Measurements from ENCODE around the gene SLC25A3. TPM values are rescaled to one million over a fixed set of nuclear protein-coding genes. Genes with fewer than 3 reads are reported as not detected.

Gene SLC25A3
- total and polyA plus RNA-seq, 2 of the 13 experiments (the other 11 are each of a cell fraction or from before 2014, with no cell fraction given): 292 to 829 TPM

- 0 out of 2 replicates have a peak, but pooled peaks have one; percentile 44 for TF ChIP-seq CBX5 (CRISPR knock-in tag; IDR thresholded peaks at IDR 0.05; ENCODE audit: borderline replicate concordance)
- peak; percentile 12 for TF ChIP-seq GATAD2A (CRISPR knock-in tag; IDR thresholded peaks at IDR 0.05)
- no peak for TF ChIP-seq ZNF343 (CRISPR knock-in tag; IDR thresholded peaks at IDR 0.05)
- 0 out of 2 replicates have a peak, but pooled peaks have one; percentile 18 for TF ChIP-seq ZNF782 (CRISPR knock-in tag; IDR thresholded peaks at IDR 0.05; ENCODE audit: borderline replicate concordance)
- TF ChIP-seq NAIF1 (CRISPR knock-in tag; IDR thresholded peaks at IDR 0.05; ENCODE audit: borderline replicate concordance): peak; percentile 74; the same call in 1 of the 2 replicates
- TF ChIP-seq FOXM1 (CRISPR knock-in tag; IDR thresholded peaks at IDR 0.05): no peak
- 0 out of 2 replicates have a peak, but pooled peaks have one; percentile 31 for TF ChIP-seq ZBTB10 (CRISPR knock-in tag; IDR thresholded peaks at IDR 0.05; ENCODE audit: borderline replicate concordance)
- TF ChIP-seq ZNF580 (CRISPR knock-in tag; IDR thresholded peaks at IDR 0.05; ENCODE audit: borderline replicate concordance, low read depth): peak; percentile 22; the same call in 1 of the 2 replicates
- no peak for TF ChIP-seq MIER2 (CRISPR knock-in tag; IDR thresholded peaks at IDR 0.05)
- no peak for TF ChIP-seq RBAK (CRISPR knock-in tag; IDR thresholded peaks at IDR 0.05)
- TF ChIP-seq ZNF746 (CRISPR knock-in tag; IDR thresholded peaks at IDR 0.05): no peak
- peak; percentile 46; the same call in 1 of the 2 replicates for TF ChIP-seq PAXIP1 (CRISPR knock-in tag; conservative IDR thresholded peaks at IDR 0.05)
- TF ChIP-seq SRSF4 (IDR thresholded peaks at IDR 0.05; ENCODE audit: low read depth, low read length, poor library complexity, severe bottlenecking): no peak
- peak; percentile 40; the same call in 1 of the 2 replicates for TF ChIP-seq ZMYM4 (CRISPR knock-in tag; IDR thresholded peaks at IDR 0.05)
- TF ChIP-seq ZNF230 (CRISPR knock-in tag; IDR thresholded peaks at IDR 0.05): 0 out of 2 replicates have a peak, but pooled peaks have one; percentile 23
- TF ChIP-seq MAZ (IDR thresholded peaks at IDR 0.05; ENCODE audit: borderline replicate concordance, low read depth, low read length): 0 out of 2 replicates have a peak, but pooled peaks have one; percentile 28
- no peak for TF ChIP-seq MAZ (CRISPR knock-in tag; IDR thresholded peaks at IDR 0.05; ENCODE audit: low read depth)
- peak; percentile 35; the same call in 1 of the 2 replicates for TF ChIP-seq TFAP4 (IDR thresholded peaks at IDR 0.05; ENCODE audit: borderline replicate concordance, low read depth)
- no peak for TF ChIP-seq STAT5B (CRISPR knock-in tag; IDR thresholded peaks at IDR 0.05)
- TF ChIP-seq GLI4 (CRISPR knock-in tag; IDR thresholded peaks at IDR 0.05; ENCODE audit: borderline replicate concordance): no peak
- no peak for TF ChIP-seq PTBP1 (IDR thresholded peaks at IDR 0.05; ENCODE audit: low read depth, low read length, poor library complexity, severe bottlenecking)
- peak; percentile 79 for TF ChIP-seq SIN3B (IDR thresholded peaks at IDR 0.05; ENCODE audit: low read length)
These were observed 51.5 kb downstream of the SLC25A3 start, which contains the start of the genes APAF1 and IKBIP (continued) for GRCh38 chr12:98644712-98645571.

Measured in HepG2 (cell line).